IPS DF 19.7 (cell line): ENCODE results near the gene ZIC2.

Experiments
- DNase-seq: peaks from one replicate; pipeline ENCODE4 v3.0.0-alpha.2; 2013; ENCODE audit warnings: low read depth, low spot score

Gene ZIC2

DNA sequence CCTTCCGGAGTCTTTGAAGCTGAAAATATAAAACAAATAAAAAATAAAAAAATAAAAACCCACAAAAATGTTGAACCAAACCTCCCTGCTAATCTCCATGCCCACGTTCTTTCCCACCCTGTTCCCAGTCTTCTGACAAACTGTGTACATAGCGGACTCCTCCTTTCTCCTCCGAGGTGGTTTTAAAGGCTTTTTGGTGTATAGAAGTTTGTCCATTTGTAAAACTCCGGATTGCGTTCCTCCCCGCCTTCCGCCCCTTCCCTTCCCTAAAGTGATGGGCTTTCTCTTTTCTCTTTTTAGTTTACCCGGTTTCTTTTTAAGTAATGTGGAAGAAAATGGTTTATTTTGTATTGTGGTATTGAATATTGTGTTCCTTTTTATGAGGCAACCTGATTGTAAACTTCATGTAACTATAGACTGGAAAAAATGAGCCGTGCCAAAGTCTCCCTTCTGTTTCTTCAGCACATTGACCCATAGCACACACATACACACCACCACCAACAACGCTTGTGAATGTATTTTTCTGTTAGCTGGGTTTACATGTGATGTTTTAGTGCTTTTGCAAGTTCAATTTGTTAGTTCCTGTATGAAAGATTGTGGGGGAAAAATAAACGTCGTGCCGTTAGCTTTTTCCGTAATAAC is 4.4 kb downstream of the ZIC2 start:
- DNase-seq = no peak

DNA sequence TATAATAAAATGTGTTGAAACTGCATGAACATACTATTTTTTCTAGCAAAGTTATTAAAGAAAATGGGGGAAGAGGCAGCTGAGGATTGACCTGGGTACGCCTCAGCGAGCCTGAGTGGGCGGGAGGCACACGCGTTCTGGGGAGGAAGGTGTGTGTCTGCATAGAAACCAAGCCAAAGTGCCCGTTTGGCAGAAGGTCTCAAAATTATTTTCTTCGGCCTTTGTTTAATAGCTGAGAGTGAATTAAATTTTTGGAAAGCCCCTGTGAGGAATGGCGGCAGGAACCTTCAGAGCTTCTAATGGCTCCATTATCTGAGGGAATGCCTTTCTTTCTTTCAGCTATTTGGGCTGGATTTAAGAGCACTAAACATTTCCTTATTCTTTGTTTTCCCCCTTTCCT is 5.2 kb downstream of the ZIC2 start:
- no peak for DNase-seq

GRCh38 chr13:99987154-99988019 is 5.8 kb downstream of the ZIC2 start:
- DNase-seq = no peak

- no peak for DNase-seq
Observed at GRCh38 chr13:99988529-99989275, 7.1 kb downstream of the ZIC2 start.

GRCh38 chr13:99989276-99990125 is 7.9 kb downstream of the ZIC2 start:
- no peak for DNase-seq

DNA sequence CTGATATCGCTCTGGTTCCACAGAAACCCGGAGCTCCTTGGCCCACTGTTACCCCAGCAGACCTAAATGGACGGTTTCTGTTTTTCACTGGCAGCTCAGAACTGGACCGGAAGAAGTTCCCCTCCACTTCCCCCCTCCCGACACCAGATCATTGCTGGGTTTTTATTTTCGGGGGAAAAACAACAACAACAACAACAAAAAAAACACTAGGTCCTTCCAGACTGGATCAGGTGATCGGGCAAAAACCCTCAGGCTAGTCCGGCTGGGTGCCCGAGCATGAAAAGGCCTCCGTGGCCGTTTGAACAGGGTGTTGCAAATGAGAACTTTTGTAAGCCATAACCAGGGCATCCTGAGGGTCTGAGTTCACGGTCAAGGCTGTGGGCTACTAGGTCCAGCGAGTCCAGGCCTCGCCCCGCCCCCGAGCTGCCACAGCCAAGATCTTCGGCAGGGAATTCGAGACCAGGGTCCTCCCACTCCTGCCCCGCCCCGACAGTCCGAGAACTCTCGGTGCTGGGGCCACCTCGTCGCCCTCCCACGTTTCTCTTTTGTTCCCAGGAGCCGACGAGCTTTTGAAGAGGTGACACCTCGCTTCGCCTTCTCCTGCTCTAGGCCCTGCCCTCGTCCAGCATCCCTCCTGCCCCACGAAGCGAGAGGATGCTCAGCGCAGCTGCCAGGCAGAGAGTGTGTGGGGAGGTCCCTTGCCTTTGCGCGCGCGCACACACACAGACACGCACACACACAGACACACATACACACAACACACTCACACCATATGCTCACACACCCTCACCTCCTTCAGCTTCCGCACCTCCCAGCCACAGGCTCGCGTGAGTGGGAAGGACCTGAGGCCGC is 8.8 kb downstream of the ZIC2 start:
- DNase-seq = no peak

DNA sequence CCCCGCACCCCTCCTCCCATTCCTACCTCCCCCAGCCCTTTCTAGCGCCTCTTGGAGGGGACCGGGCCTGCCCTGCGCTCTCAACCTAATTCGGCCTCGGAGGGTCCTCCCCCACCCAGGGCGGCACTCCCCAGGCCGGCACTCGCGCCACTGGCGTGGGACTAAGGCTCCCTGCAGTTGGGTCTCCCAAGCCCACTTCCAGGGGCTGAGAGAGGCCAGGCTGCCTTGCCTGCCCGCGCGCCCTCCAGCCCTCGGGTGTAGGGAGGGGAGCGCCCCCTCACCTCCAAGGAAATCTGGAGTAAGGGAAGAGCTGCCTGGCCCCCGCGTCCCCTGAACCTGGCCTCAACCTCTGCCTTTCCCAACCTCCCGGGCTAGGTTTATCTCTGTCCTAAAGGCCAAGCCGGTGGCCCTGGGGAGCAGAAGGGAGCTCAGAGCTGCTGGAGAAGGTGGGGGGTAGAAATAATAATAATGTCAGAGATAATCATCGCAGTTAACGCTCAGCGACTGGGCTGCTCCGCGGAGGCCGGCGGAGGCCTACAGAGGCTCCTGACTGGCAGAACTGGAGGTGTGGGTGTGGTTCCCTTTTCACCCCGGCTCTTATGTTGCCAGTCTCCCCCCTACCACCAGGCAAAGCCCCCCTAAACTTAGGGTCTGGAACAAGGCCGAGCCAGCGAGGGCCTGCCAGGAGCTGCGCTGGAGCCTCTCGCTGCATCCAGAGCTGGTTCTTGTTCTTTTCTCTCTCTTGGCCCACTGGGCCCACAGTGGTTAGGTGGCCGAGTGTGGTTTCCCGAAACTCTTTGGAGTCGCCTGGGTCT is 9.6 kb downstream of the ZIC2 start:
- no peak for DNase-seq

DNA sequence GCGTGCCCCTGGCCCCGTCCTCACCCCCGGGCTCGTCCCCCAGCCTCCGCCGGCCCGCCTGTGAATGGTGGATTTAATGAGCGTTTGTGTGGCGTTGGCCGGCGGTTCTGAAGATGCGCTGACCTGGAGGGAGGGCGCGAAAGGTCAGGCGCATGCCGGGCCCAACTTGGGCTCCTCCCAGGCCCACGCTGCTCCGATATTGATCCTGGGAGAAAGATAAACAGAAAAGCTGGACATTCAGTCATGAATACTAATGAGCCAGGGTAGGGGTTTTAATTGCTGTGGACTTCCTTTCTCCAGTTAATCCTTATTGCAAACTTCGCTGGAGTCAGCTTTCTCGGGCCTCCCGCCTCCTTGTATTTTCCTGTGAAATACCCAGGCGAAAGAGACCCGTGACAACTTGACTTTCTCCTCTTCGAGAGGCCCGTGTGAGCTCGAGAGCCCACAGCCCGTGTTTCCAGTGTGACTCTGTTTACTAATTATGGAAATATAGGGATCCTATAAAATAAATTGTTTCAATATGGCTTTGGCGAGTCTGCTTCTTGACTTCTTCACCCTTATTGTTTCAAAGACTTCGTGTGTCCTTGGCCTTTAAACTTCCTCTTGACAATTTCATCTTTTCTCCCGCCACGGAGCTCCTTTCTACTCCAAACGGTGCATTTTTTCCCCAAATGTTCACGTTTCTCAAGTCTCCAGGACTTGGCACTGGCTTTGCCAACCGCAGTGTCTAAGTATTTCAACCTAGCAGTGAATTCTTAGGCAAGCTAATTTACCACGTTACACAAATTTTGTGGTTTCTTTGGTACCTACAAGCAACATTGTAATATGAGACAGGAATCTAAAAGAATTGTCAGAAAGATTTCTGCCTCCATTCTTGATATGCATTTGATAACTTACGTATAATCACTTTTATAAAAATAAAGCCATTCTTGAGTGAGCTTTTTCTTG is 10.5 kb downstream of the ZIC2 start:
- no peak for DNase-seq

DNA sequence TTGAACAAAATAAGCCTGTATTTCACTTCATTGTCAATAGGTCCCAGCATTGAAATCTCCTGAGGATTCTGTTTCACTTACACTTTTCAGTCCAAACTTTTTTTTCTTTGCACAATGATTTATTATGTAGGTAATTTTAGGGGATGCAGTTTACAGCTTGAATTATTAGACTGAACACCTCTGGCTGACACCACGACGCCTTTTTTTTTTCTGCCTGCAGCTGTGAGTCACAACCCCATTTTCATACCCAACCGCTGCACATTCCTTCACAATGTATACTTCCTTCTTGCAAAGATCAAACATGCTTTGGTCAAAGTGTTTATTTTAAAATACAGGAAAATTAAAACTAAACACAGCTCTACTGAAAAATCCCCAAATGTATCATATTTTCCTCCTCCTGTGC is 11.4 kb downstream of the ZIC2 start:
- no peak for DNase-seq

DNA sequence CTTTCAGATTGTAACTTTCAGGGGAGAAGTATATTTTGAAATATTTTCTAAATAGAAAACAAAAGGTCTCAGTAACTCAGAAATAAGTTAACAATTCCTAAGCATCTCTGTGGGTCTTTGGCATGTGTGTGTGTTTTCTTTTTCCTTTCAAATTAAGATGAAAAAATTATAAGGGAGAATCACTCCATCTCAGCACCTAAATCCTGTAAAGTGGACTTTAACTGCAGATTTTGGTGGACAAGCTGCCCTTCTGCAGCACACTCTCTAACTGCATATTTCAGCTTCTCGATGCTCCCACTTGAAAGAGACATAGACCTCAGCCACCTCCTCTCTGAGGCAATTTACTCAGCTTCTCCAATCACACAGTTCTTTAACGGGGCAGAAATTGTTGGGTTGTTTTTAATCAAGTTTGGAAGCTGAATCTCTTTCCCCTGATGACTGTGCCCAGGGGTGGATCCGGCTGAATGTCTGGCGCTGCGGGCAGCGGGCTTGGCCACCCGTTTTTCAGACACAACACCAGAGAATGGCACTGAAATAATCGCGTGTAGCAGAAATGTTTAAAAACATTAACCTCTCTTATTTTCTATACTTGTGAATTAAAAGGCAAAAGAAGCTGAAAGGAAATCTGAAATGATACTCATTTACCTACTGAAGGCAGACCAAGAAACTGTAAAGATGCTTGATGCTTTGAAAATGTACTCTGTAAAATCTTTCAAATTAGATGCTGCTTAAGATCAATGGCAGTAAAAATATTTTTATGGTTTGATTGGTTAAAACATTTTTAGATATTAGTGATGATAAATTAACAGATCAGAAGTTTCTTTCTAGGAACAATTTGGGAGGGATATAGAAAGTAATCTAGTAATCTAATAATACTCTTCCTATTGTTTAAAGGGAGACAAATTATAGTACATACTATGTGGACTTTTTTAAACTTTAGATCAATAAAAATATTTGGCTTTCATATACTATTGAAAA is 12.4 kb downstream of the ZIC2 start:
- no peak for DNase-seq

GRCh38 chr13:99994638-99995020 is 13.0 kb downstream of the ZIC2 start:
- no peak for DNase-seq

GRCh38 chr13:99995104-99995588 is 13.6 kb downstream of the ZIC2 start:
- no peak for DNase-seq

DNA sequence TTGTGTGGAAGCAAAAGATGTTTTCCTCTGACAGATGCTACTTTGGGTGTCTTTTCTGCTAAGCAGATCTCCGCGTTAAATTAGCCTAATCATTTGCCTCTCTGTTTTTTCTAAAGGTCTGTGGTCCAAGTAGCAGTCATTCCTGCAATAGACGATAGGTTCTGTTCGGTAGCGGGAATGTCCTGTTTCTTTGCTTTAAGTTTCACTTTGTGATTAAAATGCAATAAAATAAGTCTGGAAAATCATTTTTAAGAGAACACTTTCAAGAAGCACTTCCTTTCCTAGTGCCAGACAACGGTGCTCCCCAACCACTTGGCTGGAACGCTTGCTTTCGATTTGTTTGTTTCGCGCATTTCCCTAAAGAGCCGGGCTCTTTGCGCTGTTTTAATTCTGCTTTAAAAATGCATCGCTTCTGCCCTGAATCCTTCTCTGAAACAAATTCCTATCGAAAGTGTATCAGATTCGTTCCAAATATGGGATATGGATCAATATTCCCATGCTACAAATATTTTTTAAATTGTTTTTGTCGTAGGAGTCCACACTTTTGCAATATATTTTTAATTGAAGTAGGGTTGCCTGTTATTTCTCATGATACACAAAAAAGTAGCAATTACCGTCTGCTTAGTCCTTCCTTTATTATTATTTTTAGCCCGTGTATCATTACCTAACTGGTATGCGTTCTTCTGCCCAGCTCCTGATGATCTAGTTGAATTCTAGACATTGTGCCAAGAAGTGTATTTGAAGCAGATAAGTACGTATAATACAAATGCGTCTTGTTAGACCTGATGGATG is 14.2 kb downstream of the ZIC2 start:
- DNase-seq = no peak

DNA sequence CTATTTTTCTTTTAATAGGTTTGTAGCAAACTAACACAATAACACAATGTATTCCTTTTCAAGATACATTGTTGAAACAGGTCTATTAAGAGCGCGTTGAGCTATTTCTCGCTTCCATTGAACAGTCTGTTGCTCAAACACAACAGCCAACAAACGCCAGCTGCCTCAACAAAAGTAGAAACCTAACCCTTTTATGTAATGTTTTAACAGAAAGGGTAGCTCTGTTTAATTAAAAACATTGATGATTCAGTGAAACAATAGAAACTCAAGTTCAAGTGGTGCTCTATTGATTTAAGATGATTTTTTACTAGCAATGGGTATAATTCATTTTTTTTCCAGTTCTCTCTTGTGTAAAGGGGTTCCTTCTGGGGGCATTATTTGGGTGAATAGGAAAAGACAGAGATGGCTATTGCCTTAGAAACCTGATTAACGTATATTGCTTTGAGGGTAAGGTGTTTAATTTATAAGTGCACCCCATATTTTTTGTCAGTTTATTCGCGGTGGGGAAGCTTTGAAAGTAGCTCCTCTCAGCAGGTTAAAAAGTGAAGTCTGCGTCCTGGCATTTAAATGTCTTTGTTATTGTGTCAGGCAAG is 14.9 kb downstream of the ZIC2 start:
- no peak for DNase-seq

DNA sequence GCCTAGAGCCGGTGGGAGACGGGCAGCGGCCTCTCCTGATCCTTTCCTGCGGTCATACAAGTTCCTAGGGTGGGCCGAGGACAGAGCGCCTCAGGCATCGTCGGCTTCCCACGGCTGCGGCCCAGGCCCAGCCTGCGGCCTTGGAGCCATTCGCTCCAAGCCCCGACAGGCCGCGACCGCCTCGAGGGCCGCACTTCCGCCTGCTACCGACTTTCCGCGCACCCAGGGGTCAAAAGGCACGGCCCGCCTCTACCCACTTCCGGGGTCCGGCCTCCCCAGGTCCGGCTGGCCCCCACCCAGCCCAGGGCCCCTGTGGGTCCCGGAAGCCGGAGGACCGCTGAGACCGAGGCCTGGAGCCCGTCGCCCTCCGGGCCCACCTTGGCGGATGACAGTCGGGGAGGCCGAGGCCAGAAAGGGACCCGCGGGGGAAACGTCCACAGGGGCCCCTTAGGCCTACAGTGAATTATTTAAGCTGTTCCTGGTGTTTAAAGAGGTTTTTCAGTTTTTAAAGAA is 16.2 kb downstream of the ZIC2 start:
- no peak for DNase-seq

- DNase-seq = no peak
Observed at GRCh38 chr13:99998261-99998660, 16.7 kb downstream of the ZIC2 start.
